Neural progenitor cell (in vitro differentiated cells): Measurements from ENCODE around the gene TNNI3. TPM values are rescaled to one million over a fixed set of nuclear protein-coding genes. Genes with fewer than 3 reads are reported as not detected.

Source experiments
- DNase-seq: peaks from one replicate; pipeline ENCODE4 v3.0.0-alpha.2; 2016; ENCODE audit warnings: low spot score
- H2AFZ ChIP-seq: fragments of 200-600 bp; sonication (generic); replicated peaks from 2 replicates; pipeline ENCODE4 v1.6.1; 2016; ENCODE audit warnings: antibody characterized with exemption
- H3F3A ChIP-seq: fragments of 200-600 bp; sonication (generic); 2 replicates; pipeline ENCODE4 v1.6.1; 2016; ENCODE audit warnings: antibody characterized with exemption, low read depth
- H3K27ac ChIP-seq: fragments of 200-600 bp; sonication (generic); 2 replicates; pipeline ENCODE4 v1.5.1; 2016; ENCODE audit warnings: mild to moderate bottlenecking
- H3K27me3 ChIP-seq: fragments of 200-600 bp; sonication (generic); 2 replicates; pipeline ENCODE4 v1.6.1; 2016; ENCODE audit warnings: mild to moderate bottlenecking, moderate library complexity
- H3K36me3 ChIP-seq: fragments of 200-600 bp; sonication (generic); 2 replicates; pipeline ENCODE4 v1.5.1; 2016
- H3K4me1 ChIP-seq: fragments of 200-600 bp; sonication (generic); 2 replicates; pipeline ENCODE4 v1.6.1; 2016; ENCODE audit warnings: mixed run types
- H3K4me2 ChIP-seq: fragments of 200-600 bp; sonication (generic); 2 replicates; pipeline ENCODE4 v1.6.1; 2016
- H3K4me3 ChIP-seq: fragments of 200-600 bp; sonication (generic); 2 replicates; pipeline ENCODE4 v1.5.1; 2016
- H3K79me2 ChIP-seq: fragments of 200-600 bp; sonication (generic); 2 replicates; pipeline ENCODE4 v1.6.1; 2016; ENCODE audit warnings: low read depth
- H3K9ac ChIP-seq: fragments of 200-600 bp; sonication (generic); 2 replicates; pipeline ENCODE4 v1.6.1; 2016
- H3K9me3 ChIP-seq: fragments of 200-600 bp; sonication (generic); 2 replicates; pipeline ENCODE4 v1.5.1; 2016; ENCODE audit warnings: low read depth
- H4K20me1 ChIP-seq: fragments of 200-600 bp; sonication (generic); 2 replicates; pipeline ENCODE4 v1.6.1; 2016; ENCODE audit warnings: low read depth
- H3K27ac Mint-ChIP-seq: 3 replicates; pipeline ENCODE4 v1.8.0; 2021; ENCODE audit warnings: mixed read lengths
- H3K27me3 Mint-ChIP-seq: 2 replicates; pipeline ENCODE4 v1.8.0; 2022; ENCODE audit warnings: low read depth, mild to moderate bottlenecking, inconsistent platforms, moderate library complexity, mixed read lengths; ENCODE audit not compliant: insufficient read depth
- H3K36me3 Mint-ChIP-seq: 3 replicates; pipeline ENCODE4 v1.8.0; 2021; ENCODE audit warnings: mixed read lengths
- H3K4me1 Mint-ChIP-seq: 3 replicates; pipeline ENCODE4 v1.8.0; 2021; ENCODE audit warnings: mixed read lengths
- H3K4me3 Mint-ChIP-seq: 3 replicates; pipeline ENCODE4 v1.8.0; 2021; ENCODE audit warnings: mild to moderate bottlenecking, moderate library complexity, mixed read lengths
- H3K9me3 Mint-ChIP-seq: 3 replicates; pipeline ENCODE4 v1.8.0; 2020; ENCODE audit warnings: mixed read lengths
- CTCF ChIP-seq: fragments of 200-600 bp; sonication (generic); IDR thresholded peaks from 2 replicates; pipeline ENCODE4 v1.5.1; 2017; ENCODE audit warnings: antibody characterized with exemption, mild to moderate bottlenecking
- EZH2 ChIP-seq: fragments of 200-600 bp; sonication (generic); IDR thresholded peaks from 2 replicates; pipeline ENCODE4 v1.6.1; 2017; ENCODE audit warnings: antibody characterized with exemption, mild to moderate bottlenecking, moderate library complexity
- EZH2phosphoT487 ChIP-seq: fragments of 200-600 bp; sonication (generic); IDR thresholded peaks from 2 replicates; pipeline ENCODE4 v1.6.1; 2017; ENCODE audit warnings: antibody characterized with exemption
- total RNA-seq: library from RNA; depleted of rRNA; stranded (reverse); fragments of >200 nt; gene quantifications from 2 replicates; pipeline ENCODE4 v1.2.3, GENCODE V29; 2015; ENCODE audit warnings: low replicate concordance

Gene TNNI3
- total RNA-seq, 1 donor from 2014 or later, result 22.2 TPM

- no peak overlapping the region for H3K4me3 Mint-ChIP-seq
- Histone ChIP-seq H3F3A (peaks cover 45% of the 10 kb centered on the region), H3K9ac (no peak overlapping the region), H3K36me3 (no peaks in the 10 kb centered on the region), H3K27ac (no peak overlapping the region), H3K27me3 (no peaks in the 10 kb centered on the region), H3K9me3 (no peaks in the 10 kb centered on the region), H3K4me3 (peak overlapping the region; percentile 13), H2AFZ (no peak overlapping the region), H3K79me2 (no peaks in the 10 kb centered on the region), H3K4me1 (peaks cover 23% of the 10 kb centered on the region), H4K20me1 (no peaks in the 10 kb centered on the region), H3K4me2 (peak overlapping the region; percentile 67)
- H3K27ac Mint-ChIP-seq, result no peak overlapping the region
- TF ChIP-seq EZH2, result no peak
- peak; percentile 83 for DNase-seq
- H3K27me3 Mint-ChIP-seq, result peaks cover 54% of the 10 kb centered on the region
- peaks cover 19% of the 10 kb centered on the region for H3K4me1 Mint-ChIP-seq
- peaks cover 2% of the 10 kb centered on the region for H3K9me3 Mint-ChIP-seq
- H3K36me3 Mint-ChIP-seq, result no peaks in the 10 kb centered on the region
Measured at GRCh38 chr19:55147545-55148251, 9.8 kb downstream of the TNNI3 start.

- H2AFZ ChIP-seq, result peak overlapping the region; percentile 73
Measured at GRCh38 chr19:55146705-55147273, 10.7 kb downstream of the TNNI3 start.

GRCh38 chr19:55146078-55146704 lies 11.3 kb downstream of the TNNI3 start:
- peaks cover 23% of the 10 kb centered on the region for H3K4me1 ChIP-seq
- H4K20me1 ChIP-seq, result no peaks in the 10 kb centered on the region
- H3K27ac Mint-ChIP-seq, result no peak overlapping the region
- TF ChIP-seq CTCF (peak; percentile 82), EZH2 (no peak)
- H3K79me2 ChIP-seq, result no peaks in the 10 kb centered on the region
- peaks cover 50% of the 10 kb centered on the region for H3K27me3 Mint-ChIP-seq
- no peak overlapping the region for H3K4me3 Mint-ChIP-seq
- peaks cover 20% of the 10 kb centered on the region for H3K4me1 Mint-ChIP-seq
- peaks cover 46% of the 10 kb centered on the region for H3F3A ChIP-seq
- no peak overlapping the region for H3K27ac ChIP-seq
- H3K9ac ChIP-seq, result no peak overlapping the region
- peak overlapping the region; percentile 57 for H3K4me3 ChIP-seq
- H3K9me3 Mint-ChIP-seq, result no peaks in the 10 kb centered on the region
- H3K36me3 ChIP-seq, result no peaks in the 10 kb centered on the region
- H3K27me3 ChIP-seq, result no peaks in the 10 kb centered on the region
- DNase-seq, result peak; percentile 75
- no peaks in the 10 kb centered on the region for H3K9me3 ChIP-seq
- peak overlapping the region; percentile 71 for H3K4me2 ChIP-seq
- no peaks in the 10 kb centered on the region for H3K36me3 Mint-ChIP-seq
- peak overlapping the region; percentile 73 for H2AFZ ChIP-seq

More at GRCh38 chr19:55146705-55147273, 10.7 kb downstream of the TNNI3 start:
- peak; percentile 91 for DNase-seq
- no peak for TF ChIP-seq EZH2phosphoT487
- TF ChIP-seq CTCF, result no peak
- no peak for TF ChIP-seq EZH2
- Histone ChIP-seq H3K4me1 (peaks cover 23% of the 10 kb centered on the region), H3K79me2 (no peaks in the 10 kb centered on the region), H3K27me3 (no peaks in the 10 kb centered on the region), H3K9ac (no peak overlapping the region), H3K4me3 (peak overlapping the region; percentile 57), H3K36me3 (no peaks in the 10 kb centered on the region), H3K27ac (peak overlapping the region; percentile 13), H3F3A (peaks cover 47% of the 10 kb centered on the region), H3K4me2 (peak overlapping the region; percentile 71), H3K9me3 (no peaks in the 10 kb centered on the region), H4K20me1 (no peaks in the 10 kb centered on the region)
- no peak overlapping the region for H3K27ac Mint-ChIP-seq
- peaks cover under 1% of the 10 kb centered on the region for H3K9me3 Mint-ChIP-seq
- no peaks in the 10 kb centered on the region for H3K36me3 Mint-ChIP-seq
- peaks cover 50% of the 10 kb centered on the region for H3K27me3 Mint-ChIP-seq
- H3K4me1 Mint-ChIP-seq, result peaks cover 19% of the 10 kb centered on the region
- peak overlapping the region; percentile 53 for H3K4me3 Mint-ChIP-seq
